Stomach (tissue), 9 donors: ENCODE data around the gene KDM1B. TPM values are rescaled to one million over a fixed set of nuclear protein-coding genes. Genes with fewer than 3 reads are reported as not detected.
A peak's percentile ranks its signal among the peaks of the same experiment; 100 is the strongest.

Source experiments
- DNase-seq, 2 donors: peaks; one replicate each; pipeline versions ENCODE4 v3.0.0 to v3.0.0-alpha.2; 2013 to 2019
- H3K27ac ChIP-seq, 5 donors: fragments of 200-600 bp in 4 of 5; sonication (generic) in 4 of 5; one replicate each; pipeline ENCODE4 v1.5.1; 2013 to 2019; ENCODE audit warnings: mild to moderate bottlenecking in 1 of 5, moderate library complexity in 1 of 5
- H3K27me3 ChIP-seq, 3 donors: fragments of 200-600 bp; sonication (generic); one replicate each; pipeline ENCODE4 v1.5.1; 2017 to 2019; ENCODE audit warnings: mixed run types in 1 of 3
- H3K36me3 ChIP-seq, 4 donors: fragments of 200-600 bp; sonication (generic); 1 replicate in 3 of 4; 2 replicates in 1 of 4; pipeline ENCODE4 v1.5.1; 2016 to 2019
- H3K4me1 ChIP-seq, 4 donors: fragments of 200-600 bp; sonication (generic); one replicate each; pipeline ENCODE4 v1.5.1; 2016 to 2019
- H3K4me3 ChIP-seq, 4 donors: fragments of 200-600 bp; sonication (generic) in 3 of 4; one replicate each; pipeline ENCODE4 v1.5.1; 2016 to 2019; ENCODE audit warnings: mild to moderate bottlenecking in 1 of 4
- H3K9me3 ChIP-seq, 4 donors: fragments of 200-600 bp; sonication (generic); one replicate each; pipeline ENCODE4 v1.5.1; 2016 to 2019
- CTCF ChIP-seq, 7 experiments: fragments of 450-650 bp in 4 of 7; fragments of 200-600 bp in 3 of 7; sonication (generic) in 3 of 7; IDR thresholded peaks; one replicate each; pipeline ENCODE4 v1.5.1; 2016 to 2019; ENCODE audit warnings: antibody characterized with exemption in 7 of 7, control low read depth in 2 of 7, mild to moderate bottlenecking in 1 of 7
- EP300 ChIP-seq: sonication (generic); formaldehyde crosslinking; IDR thresholded peaks from one replicate; pipeline ENCODE4 v1.6.1; 2017; ENCODE audit warnings: antibody characterized with exemption
- POLR2A ChIP-seq, 4 donors: fragments of 450-650 bp; IDR thresholded peaks; one replicate each; pipeline ENCODE4 v1.6.1; 2016; ENCODE audit warnings: antibody characterized with exemption in 4 of 4, control low read depth in 2 of 4, mild to moderate bottlenecking in 1 of 4, moderate library complexity in 1 of 4
- POLR2AphosphoS5 ChIP-seq, 3 donors: sonication (generic); formaldehyde crosslinking; IDR thresholded peaks; one replicate each; pipeline ENCODE4 v1.6.1; 2016; ENCODE audit warnings: antibody characterized with exemption in 3 of 3
- WGBS, 5 donors: extraction: QIAGEN DNeasy Blood & Tissue Kit in 3 of 5; methylation state at CpG; one replicate each; pipeline versions ENCODE4 v1.1.5 to v1.1.7; 2013 to 2018; 5-methylcytosine and 5-hydroxymethylcytosine counted together
- intact Hi-C: fragments of 100-400 bp; cut with DNase I; formaldehyde crosslinking; loops from one replicate; pipeline ENCODE4 v1.15.1; 2023; ENCODE audit warnings: low total_unique reads
- polyA plus RNA-seq, 3 donors: library from polyadenylated mRNA; stranded (reverse); fragments of 200-250 nt; gene quantifications; one replicate each; pipeline ENCODE4 v1.2.3, GENCODE V29; 2013
- total RNA-seq, 5 donors: library from RNA; depleted of rRNA; stranded (reverse); fragments of >200 nt; gene quantifications; one replicate each; pipeline versions ENCODE4 v1.1.0 to v1.2.3, GENCODE V29; 2014 to 2016
- donor health status: healthy with polysubstance abuse.
- donor health status: Bipolar disorder and iron deficiency.
- donor health status: healthy.

Gene KDM1B
- total and polyA plus RNA-seq, 8 donors = 2.5 to 12.9 (median 4.1) TPM

GRCh38 chr6:18178960-18179615 is 23.9 kb downstream of the KDM1B start:
- Histone ChIP-seq H3K36me3 (peaks cover 3 to 29% (median 17%) of the 10 kb centered on the region in 4 donors), H3K27me3 (no peaks in the 10 kb centered on the region), H3K9me3 (no peaks in the 10 kb centered on the region), H3K4me1 (no peaks in the 10 kb centered on the region), H3K27ac (peak overlapping the region in 1 of 5 donors; percentile 4), H3K4me3 (no peak overlapping the region)
- intact Hi-C loops = no loop called here
- TF ChIP-seq POLR2A (IDR thresholded peaks at IDR 0.05) = no peak
- TF ChIP-seq EP300 = no peak
- TF ChIP-seq POLR2AphosphoS5 (IDR thresholded peaks at IDR 0.05) = no peak
- TF ChIP-seq CTCF (IDR thresholded peaks at IDR 0.05) = no peak
- WGBS, 5 donors = 86 to 95% (median 92%) methylated on average over 3 of the region's 3 CpGs
- DNase-seq = no peak

- peak in 1 of 2 donors; percentile 14 for DNase-seq
- intact Hi-C loops = no loop called here
- peak overlapping the region in 2 of 5 donors; percentile 4 to 8 for H3K27ac ChIP-seq
- TF ChIP-seq POLR2AphosphoS5 (IDR thresholded peaks at IDR 0.05) (no peak), CTCF (IDR thresholded peaks at IDR 0.05) (no peak), POLR2A (IDR thresholded peaks at IDR 0.05) (no peak), EP300 (no peak)
- 68 to 86% (median 84%) methylated on average over 5 of the region's 5 CpGs for WGBS, 5 donors
- peaks cover 3 to 21% (median 10%) of the 10 kb centered on the region in 4 donors for H3K36me3 ChIP-seq
- H3K4me3 ChIP-seq = no peak overlapping the region
- no peaks in the 10 kb centered on the region for H3K27me3 ChIP-seq
- H3K4me1 ChIP-seq = no peaks in the 10 kb centered on the region
- no peaks in the 10 kb centered on the region for H3K9me3 ChIP-seq
These were observed 24.6 kb downstream of the KDM1B start for GRCh38 chr6:18179770-18180356.

- no peak for DNase-seq
- no peak overlapping the region for H3K4me3 ChIP-seq
- TF ChIP-seq EP300 (no peak), CTCF (IDR thresholded peaks at IDR 0.05) (no peak), POLR2A (IDR thresholded peaks at IDR 0.05) (no peak), POLR2AphosphoS5 (IDR thresholded peaks at IDR 0.05) (no peak)
- H3K27ac ChIP-seq = no peak overlapping the region
- 67 to 88% (median 81%) methylated on average over 4 of the region's 4 CpGs for WGBS, 5 donors
- H3K36me3 ChIP-seq = peaks cover 3 to 15% (median 9%) of the 10 kb centered on the region in 4 donors
- intact Hi-C loops = no loop called here
- H3K4me1 ChIP-seq = peaks cover 0 to 12% (median 3%) of the 10 kb centered on the region in 4 donors
- H3K9me3 ChIP-seq = no peaks in the 10 kb centered on the region
- H3K27me3 ChIP-seq = no peaks in the 10 kb centered on the region
These were observed 27.3 kb downstream of the KDM1B start for GRCh38 chr6:18182568-18182967.

GRCh38 chr6:18183766-18184165 is 28.5 kb downstream of the KDM1B start:
- Histone ChIP-seq H3K4me3 (no peak overlapping the region), H3K4me1 (peaks cover 0 to 12% (median 3%) of the 10 kb centered on the region in 4 donors), H3K36me3 (peaks cover 3 to 25% (median 12%) of the 10 kb centered on the region in 4 donors), H3K27ac (no peak overlapping the region), H3K27me3 (no peaks in the 10 kb centered on the region), H3K9me3 (no peaks in the 10 kb centered on the region)
- DNase-seq = peak in 1 of 2 donors; percentile 31
- WGBS, 5 donors = 24 to 43% (median 38%) methylated on average over 4 of the region's 4 CpGs
- intact Hi-C loops = no loop called here
- no peak for TF ChIP-seq POLR2A (IDR thresholded peaks at IDR 0.05)
- TF ChIP-seq CTCF (IDR thresholded peaks at IDR 0.05) = no peak
- TF ChIP-seq POLR2AphosphoS5 (IDR thresholded peaks at IDR 0.05) = no peak
